CD14-positive monocyte (primary cell): Measurements from ENCODE around the gene TECPR2. TPM values are rescaled to one million over a fixed set of nuclear protein-coding genes. Genes with fewer than 3 reads are reported as not detected.

Experiments used
- DNase-seq, 3 donors: peaks; one replicate each; pipeline ENCODE4 v3.0.0-alpha.2; 2011 to 2022
- H2AFZ ChIP-seq: 2 replicates; pipeline ENCODE4 v1.6.0; 2012; ENCODE audit warnings: mild to moderate bottlenecking, low read depth, low read length, inconsistent platforms; ENCODE audit not compliant: insufficient read depth, poor library complexity, severe bottlenecking
- H3K27ac ChIP-seq, 2 donors: 1 replicate in 1 of 2; 2 replicates in 1 of 2; pipeline ENCODE4 v1.5.1; 2012 to 2013; ENCODE audit warnings: low read length in 2 of 2, control low read depth in 1 of 2, inconsistent platforms in 1 of 2, low read depth in 1 of 2, mild to moderate bottlenecking in 1 of 2
- H3K27me3 ChIP-seq, 2 donors: one replicate each; pipeline versions ENCODE4 v1.6.0 to v1.6.1; 2011 to 2013; ENCODE audit warnings: low read length in 2 of 2; ENCODE audit not compliant: control insufficient read depth in 2 of 2, insufficient read depth in 2 of 2
- H3K36me3 ChIP-seq, 2 donors: replicated peaks in 1 of 2; 1 replicate in 1 of 2; 2 replicates in 1 of 2; pipeline versions ENCODE4 v1.5.1 to v1.6.1; 2012 to 2013; ENCODE audit warnings: low read length in 2 of 2, control low read depth in 1 of 2, inconsistent platforms in 1 of 2, mild to moderate bottlenecking in 1 of 2; ENCODE audit not compliant: insufficient read depth in 2 of 2, control insufficient read depth in 1 of 2
- H3K4me1 ChIP-seq, 2 donors: 1 replicate in 1 of 2; 2 replicates in 1 of 2; pipeline versions ENCODE4 v1.5.1 to v1.6.1; 2012 to 2013; ENCODE audit warnings: low read length in 2 of 2, control low read depth in 1 of 2, inconsistent platforms in 1 of 2, mild to moderate bottlenecking in 1 of 2, moderate library complexity in 1 of 2; ENCODE audit not compliant: insufficient read depth in 2 of 2, control insufficient read depth in 1 of 2
- H3K4me2 ChIP-seq: replicated peaks from 2 replicates; pipeline ENCODE3; 2012; ENCODE audit warnings: low read length, moderate library complexity, mild to moderate bottlenecking; ENCODE audit not compliant: poor library complexity, severe bottlenecking; ENCODE audit errors: extremely low read depth
- H3K4me3 ChIP-seq, 3 experiments: fragments of 200-600 bp in 1 of 3; sonication (generic) in 1 of 3; replicated peaks in 1 of 3; 1 replicate in 2 of 3; 2 replicates in 1 of 3; pipeline ENCODE4 v1.5.1; 2011 to 2013; ENCODE audit warnings: low read length in 3 of 3, mild to moderate bottlenecking in 3 of 3, control low read depth in 2 of 3, low read depth in 2 of 3, inconsistent platforms in 1 of 3, moderate library complexity in 1 of 3
- H3K79me2 ChIP-seq: 2 replicates; pipeline ENCODE4 v1.6.0; 2012; ENCODE audit warnings: mild to moderate bottlenecking, control low read depth, inconsistent platforms, low read length, moderate library complexity; ENCODE audit not compliant: insufficient read depth
- H3K9ac ChIP-seq: 2 replicates; pipeline ENCODE4 v1.6.0; 2017; ENCODE audit warnings: low read length, mild to moderate bottlenecking; ENCODE audit not compliant: insufficient read depth, poor library complexity, severe bottlenecking
- H3K9me3 ChIP-seq, 2 donors: replicated peaks in 1 of 2; 1 replicate in 1 of 2; 2 replicates in 1 of 2; pipeline versions ENCODE4 v1.5.1 to v1.6.1; 2012 to 2013; ENCODE audit warnings: low read length in 2 of 2, control low read depth in 1 of 2; ENCODE audit not compliant: control insufficient read depth in 1 of 2, insufficient read depth in 1 of 2
- H4K20me1 ChIP-seq: 2 replicates; pipeline ENCODE4 v1.6.0; 2012; ENCODE audit warnings: mild to moderate bottlenecking, low read length, control low read depth, moderate library complexity; ENCODE audit not compliant: insufficient read depth
- H3K27ac Mint-ChIP-seq, 7 donors: one replicate each; pipeline ENCODE4 v1.8.0; 2020; ENCODE audit warnings: mild to moderate bottlenecking in 7 of 7, mixed read lengths in 7 of 7, moderate library complexity in 6 of 7, inconsistent platforms in 2 of 7
- H3K27me3 Mint-ChIP-seq, 3 donors: one replicate each; pipeline ENCODE4 v1.8.0; 2021 to 2022; ENCODE audit warnings: low read depth in 3 of 3, mild to moderate bottlenecking in 3 of 3, mixed read lengths in 3 of 3, moderate library complexity in 3 of 3, inconsistent platforms in 1 of 3
- H3K36me3 Mint-ChIP-seq, 2 donors: one replicate each; pipeline ENCODE4 v1.8.0; 2020; ENCODE audit warnings: mixed read lengths in 2 of 2, inconsistent platforms in 1 of 2, mild to moderate bottlenecking in 1 of 2
- H3K4me1 Mint-ChIP-seq: one replicate; pipeline ENCODE4 v1.8.0; 2020; ENCODE audit warnings: mild to moderate bottlenecking, mixed read lengths
- H3K4me3 Mint-ChIP-seq, 2 donors: one replicate each; pipeline ENCODE4 v1.8.0; 2020; ENCODE audit warnings: mild to moderate bottlenecking in 2 of 2, mixed read lengths in 2 of 2, moderate library complexity in 1 of 2
- H3K9me3 Mint-ChIP-seq, 7 donors: one replicate each; pipeline ENCODE4 v1.8.0; 2020 to 2022; ENCODE audit warnings: mixed read lengths in 7 of 7, mild to moderate bottlenecking in 6 of 7, moderate library complexity in 6 of 7, inconsistent platforms in 2 of 7
- WGBS: methylation state at CpG from one replicate; pipeline ENCODE4 v1.1.5; 2013; ENCODE audit warnings: missing lambda C conversion rate; ENCODE audit not compliant: insufficient coverage; 5-methylcytosine and 5-hydroxymethylcytosine counted together
- intact Hi-C, 2 donors: fragments of 100-400 bp; cut with micrococcal nuclease; formaldehyde crosslinking; loops; one replicate each; pipeline versions ENCODE4 v1.15.0 to v1.15.1; 2023
- polyA plus RNA-seq, 3 donors: library from polyadenylated mRNA; depleted of rRNA in 1 of 3; unstranded in 2 of 3; stranded (reverse) in 1 of 3; fragments of 300-500 nt in 2 of 3; fragments of >200 nt in 1 of 3; fragmentation: Illumina TruSeq in 2 of 3; gene quantifications; 1 replicate in 2 of 3; 2 replicates in 1 of 3; pipeline ENCODE4 v1.2.3, GENCODE V29; 2012 to 2021
- TF ChIP-seq, protein P1 (sequence below): fragments of 200-600 bp; IDR thresholded peaks from one replicate; pipeline ENCODE4 v1.8.0; 2022; ENCODE audit warnings: antibody characterized with exemption, mild to moderate bottlenecking

TECPR2 gene
- polyA plus RNA-seq, 3 donors: 2.8 to 10.4 (median 6.4) TPM

DNA sequence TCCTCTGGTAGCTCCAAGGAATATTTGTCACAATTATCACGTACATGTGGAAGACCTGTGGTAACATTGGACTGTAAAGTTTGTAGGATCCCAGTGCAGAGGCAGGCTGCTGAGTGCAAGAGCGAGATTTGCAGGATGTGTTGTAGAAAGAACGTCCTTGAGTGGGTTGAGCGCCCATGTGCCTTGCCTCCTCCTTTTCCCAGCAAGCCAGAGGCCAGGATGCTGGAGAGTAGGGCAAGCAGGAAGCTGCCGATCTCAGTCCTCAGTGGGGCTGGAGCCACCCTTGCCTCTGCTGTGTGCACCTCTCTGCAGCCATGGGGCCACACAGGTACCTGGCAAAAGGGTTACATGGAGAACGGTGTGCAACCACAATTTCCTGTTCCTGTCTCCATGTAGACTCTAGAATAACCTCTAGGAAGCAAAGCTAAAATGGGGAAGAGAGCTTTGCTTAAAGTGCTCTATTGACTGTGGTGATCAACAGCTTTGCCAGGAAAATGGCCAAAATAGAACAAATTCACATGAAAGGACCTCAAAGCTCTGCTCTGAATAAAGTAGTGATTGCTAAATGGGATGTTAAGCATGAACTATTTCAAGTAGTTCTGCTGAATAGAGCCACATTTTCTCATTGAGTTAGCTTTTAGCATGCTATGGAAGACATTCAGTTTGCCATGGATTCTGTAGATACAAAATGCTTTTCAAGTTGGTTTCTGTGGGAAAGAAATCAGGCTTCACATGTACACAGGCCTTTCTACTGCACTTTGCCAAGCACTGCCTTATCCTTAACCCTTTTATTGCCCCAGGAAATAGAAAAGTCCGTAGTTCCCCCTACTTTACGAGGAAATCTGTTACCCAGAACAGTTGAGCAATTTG is 109.4 kb downstream of the TECPR2 start:
- Mint-ChIP-seq H3K27ac (no peak overlapping the region), H3K4me1 (no peaks in the 10 kb centered on the region), H3K27me3 (no peaks in the 10 kb centered on the region), H3K36me3 (peaks cover 37 to 66% of the 10 kb centered on the region in 2 donors), H3K9me3 (peaks cover 0 to 4% (median 0%) of the 10 kb centered on the region in 7 donors), H3K4me3 (no peak overlapping the region)
- 69% methylated on average over 6 of the region's 8 CpGs for WGBS
- Histone ChIP-seq H3K27ac (no peak overlapping the region), H3K4me2 (no peak overlapping the region), H4K20me1 (no peaks in the 10 kb centered on the region), H3K4me3 (no peak overlapping the region), H3K36me3 (peaks cover 20 to 48% of the 10 kb centered on the region in 2 donors), H2AFZ (no peak overlapping the region), H3K9me3 (no peaks in the 10 kb centered on the region), H3K9ac (no peak overlapping the region), H3K27me3 (no peaks in the 10 kb centered on the region), H3K4me1 (no peaks in the 10 kb centered on the region), H3K79me2 (no peaks in the 10 kb centered on the region)
- intact Hi-C loops: no loop called here
- TF ChIP-seq, protein P1, sequence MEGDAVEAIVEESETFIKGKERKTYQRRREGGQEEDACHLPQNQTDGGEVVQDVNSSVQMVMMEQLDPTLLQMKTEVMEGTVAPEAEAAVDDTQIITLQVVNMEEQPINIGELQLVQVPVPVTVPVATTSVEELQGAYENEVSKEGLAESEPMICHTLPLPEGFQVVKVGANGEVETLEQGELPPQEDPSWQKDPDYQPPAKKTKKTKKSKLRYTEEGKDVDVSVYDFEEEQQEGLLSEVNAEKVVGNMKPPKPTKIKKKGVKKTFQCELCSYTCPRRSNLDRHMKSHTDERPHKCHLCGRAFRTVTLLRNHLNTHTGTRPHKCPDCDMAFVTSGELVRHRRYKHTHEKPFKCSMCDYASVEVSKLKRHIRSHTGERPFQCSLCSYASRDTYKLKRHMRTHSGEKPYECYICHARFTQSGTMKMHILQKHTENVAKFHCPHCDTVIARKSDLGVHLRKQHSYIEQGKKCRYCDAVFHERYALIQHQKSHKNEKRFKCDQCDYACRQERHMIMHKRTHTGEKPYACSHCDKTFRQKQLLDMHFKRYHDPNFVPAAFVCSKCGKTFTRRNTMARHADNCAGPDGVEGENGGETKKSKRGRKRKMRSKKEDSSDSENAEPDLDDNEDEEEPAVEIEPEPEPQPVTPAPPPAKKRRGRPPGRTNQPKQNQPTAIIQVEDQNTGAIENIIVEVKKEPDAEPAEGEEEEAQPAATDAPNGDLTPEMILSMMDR: no peak
- DNase-seq: no peak

DNA sequence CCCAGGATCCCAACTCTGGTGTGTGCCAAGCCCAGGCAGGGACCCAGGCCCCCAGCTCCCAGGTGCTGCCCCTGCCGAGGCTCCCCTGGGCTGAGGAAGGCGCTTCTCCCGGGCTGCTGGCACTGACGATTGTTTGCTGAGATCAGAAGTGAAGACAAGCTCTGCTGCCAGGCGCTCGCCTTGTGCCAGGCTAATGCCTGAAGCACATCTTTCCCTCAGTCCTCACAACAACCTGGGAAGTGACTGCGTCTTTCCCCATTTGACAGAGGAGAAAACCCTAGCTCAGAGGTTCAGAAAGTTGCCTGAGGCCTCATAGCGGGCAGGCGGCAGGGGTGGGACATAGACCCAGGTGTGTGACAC is 110.0 kb downstream of the TECPR2 start:
- peaks cover 34 to 60% of the 10 kb centered on the region in 2 donors for H3K36me3 Mint-ChIP-seq
- Histone ChIP-seq H3K9me3 (no peaks in the 10 kb centered on the region), H3K4me1 (no peaks in the 10 kb centered on the region), H3K36me3 (peaks cover 20 to 44% of the 10 kb centered on the region in 2 donors), H4K20me1 (no peaks in the 10 kb centered on the region), H3K9ac (no peak overlapping the region), H3K4me3 (no peak overlapping the region), H3K79me2 (no peaks in the 10 kb centered on the region), H3K27me3 (no peaks in the 10 kb centered on the region), H2AFZ (no peak overlapping the region), H3K27ac (no peak overlapping the region), H3K4me2 (no peak overlapping the region)
- peaks cover 0 to 3% (median 0%) of the 10 kb centered on the region in 7 donors for H3K9me3 Mint-ChIP-seq
- no peaks in the 10 kb centered on the region for H3K27me3 Mint-ChIP-seq
- H3K27ac Mint-ChIP-seq: peak overlapping the region in 1 of 7 donors; percentile 48
- no peak overlapping the region for H3K4me3 Mint-ChIP-seq
- TF ChIP-seq, protein P1: no peak
- WGBS: 91% methylated on average over 8 of the region's 9 CpGs
- intact Hi-C loops: no loop called here
- H3K4me1 Mint-ChIP-seq: no peaks in the 10 kb centered on the region
- no peak for DNase-seq
